ENCODE data around the gene SYNE2.

GRCh38 chr14:63902375-63902976, 49.7 kb downstream of the SYNE2 start:
- TF ChIP-seq CTCF (conservative IDR thresholded peaks at IDR 0.05; ENCODE audit: low read length) (no peak), EZH2phosphoT487 (IDR thresholded peaks at IDR 0.05; ENCODE audit: borderline replicate concordance, low read depth, low read length) (no peak)
